K562 (cell line): ENCODE results near the gene SPATS2. TPM values are rescaled to one million over a fixed set of nuclear protein-coding genes. Genes with fewer than 3 reads are reported as not detected.
A peak's percentile ranks its signal among the peaks of the same experiment; 100 is the strongest.

ENCODE experiments used
- CEBPB ChIP-seq: fragments of 450-650 bp; IDR thresholded peaks from 2 replicates; pipeline ENCODE4 v1.6.1; 2016; ENCODE audit warnings: missing genetic modification characterization, missing compliant biosample characterization
- CHD4 ChIP-seq: fragments of 200-600 bp; sonication (generic); IDR thresholded peaks from 3 replicates; pipeline ENCODE4 v1.6.1; 2012; ENCODE audit warnings: low read depth, mild to moderate bottlenecking, mixed read lengths, low read length, inconsistent platforms; ENCODE audit not compliant: insufficient read depth, insufficient replicate concordance, poor library complexity, severe bottlenecking
- GTF2A2 ChIP-seq: IDR thresholded peaks from 2 replicates; pipeline ENCODE4 v1.6.1; 2016; ENCODE audit warnings: mild to moderate bottlenecking, missing genetic modification characterization, missing compliant biosample characterization
- HNRNPL ChIP-seq: fragments of 200-400 bp; formaldehyde crosslinking; IDR thresholded peaks from 2 replicates; pipeline ENCODE4 v1.6.1; 2017; ENCODE audit warnings: low read depth, mild to moderate bottlenecking, low read length
- HOMEZ ChIP-seq: fragments of 250-450 bp; sonication (Bioruptor Pico); IDR thresholded peaks from 2 replicates; pipeline ENCODE4 v1.4.0; 2020; ENCODE audit warnings: mild to moderate bottlenecking, moderate library complexity
- NBN ChIP-seq: fragments of 450-650 bp; IDR thresholded peaks from 2 replicates; pipeline ENCODE4 v1.6.1; 2016; ENCODE audit warnings: low read depth, mild to moderate bottlenecking
- NR2C1 ChIP-seq, 2 experiments: fragments of 450-650 bp; IDR thresholded peaks; 2 replicates each; pipeline ENCODE4 v1.6.1; 2017; ENCODE audit warnings: mild to moderate bottlenecking in 2 of 2, antibody characterized with exemption in 1 of 2, inconsistent platforms in 1 of 2, missing compliant biosample characterization in 1 of 2, missing genetic modification characterization in 1 of 2
- NR2C2 ChIP-seq, 2 experiments: fragments of 200-800 bp in 1 of 2; sonication (Bioruptor generic) in 1 of 2; sonication (generic) in 1 of 2; formaldehyde crosslinking in 1 of 2; IDR thresholded peaks; 2 replicates each; pipeline versions ENCODE4 v1.6.1 to v1.8.0; 2016 to 2022; ENCODE audit warnings: mild to moderate bottlenecking in 1 of 2, missing compliant biosample characterization in 1 of 2, missing genetic modification characterization in 1 of 2, missing genetic modification reagents in 1 of 2
- RCOR1 ChIP-seq, 2 experiments: IDR thresholded peaks; 2 replicates each; pipeline ENCODE4 v1.6.1; 2012; ENCODE audit warnings: low read depth in 2 of 2, low read length in 2 of 2, borderline replicate concordance in 1 of 2, improper control_type of control experiment in 1 of 2
- SAFB ChIP-seq: fragments of 200-400 bp; formaldehyde crosslinking; IDR thresholded peaks from 2 replicates; pipeline ENCODE4 v1.6.1; 2017; ENCODE audit warnings: low read depth, low read length, borderline replicate concordance
- SIRT6 ChIP-seq: IDR thresholded peaks from one replicate; pipeline ENCODE4 v1.6.1; 2012; ENCODE audit warnings: low read depth, mild to moderate bottlenecking, control low read depth, inconsistent platforms, low read length, moderate library complexity
- ZFPM2 ChIP-seq: fragments of 250-450 bp; sonication (Bioruptor Pico); IDR thresholded peaks from 2 replicates; pipeline ENCODE4 v1.5.1; 2022; ENCODE audit warnings: mild to moderate bottlenecking
- ZNF165 ChIP-seq: fragments of 250-450 bp; sonication (Bioruptor Pico); IDR thresholded peaks from 2 replicates; pipeline ENCODE4 v1.4.0; 2020; ENCODE audit warnings: borderline replicate concordance
- ZNF354B ChIP-seq: fragments of 250-450 bp; sonication (Bioruptor Pico); IDR thresholded peaks from 2 replicates; pipeline ENCODE4 v1.4.0; 2020
- ZNF583 ChIP-seq: fragments of 250-450 bp; sonication (Bioruptor Pico); IDR thresholded peaks from 2 replicates; pipeline ENCODE4 v1.4.0; 2020
- ZNF695 ChIP-seq: fragments of 450-650 bp; formaldehyde crosslinking; IDR thresholded peaks from 2 replicates; pipeline ENCODE4 v1.4.0; 2020; ENCODE audit warnings: mild to moderate bottlenecking, moderate library complexity
- ZNF740 ChIP-seq, 3 experiments: fragments of 200-800 bp in 1 of 3; sonication (Bioruptor generic) in 1 of 3; sonication (generic) in 1 of 3; formaldehyde crosslinking in 1 of 3; IDR thresholded peaks; 2 replicates each; pipeline versions ENCODE4 v1.6.1 to v1.8.0; 2016 to 2022; ENCODE audit warnings: mild to moderate bottlenecking in 2 of 3, missing compliant biosample characterization in 2 of 3, missing genetic modification characterization in 2 of 3, missing genetic modification reagents in 1 of 3
- polyA plus RNA-seq, 8 experiments: library from polyadenylated mRNA; depleted of rRNA in 4 of 8; stranded (reverse) in 5 of 8; unstranded in 3 of 8; fragments of >200 nt; fragmentation: Nextera tagmentation in 2 of 8; fragmentation: Illumina TruSeq in 1 of 8; extraction: Ambion mirVana in 2 of 8; extraction: Trizol in 1 of 8; gene quantifications; 2 replicates each; pipeline versions ENCODE4 v1.2.1 to v1.2.3, GENCODE V29; 2011 to 2014; ENCODE audit warnings: inconsistent platforms in 1 of 8, missing spikeins in 1 of 8
- total RNA-seq, 7 experiments: library from RNA; depleted of rRNA in 6 of 7; stranded (reverse); fragments of >200 nt in 6 of 7; fragmentation: Illumina TruSeq in 2 of 7; extraction: Trizol in 2 of 7; gene quantifications; 2 replicates each; pipeline versions ENCODE4 v1.2.1 to v1.2.3, GENCODE V29; 2011 to 2021; ENCODE audit warnings: low replicate concordance in 1 of 7
- TF ChIP-seq, protein P1 (sequence below): fragments of 450-650 bp; IDR thresholded peaks from 2 replicates; pipeline ENCODE4 v1.6.1; 2017; ENCODE audit warnings: antibody characterized with exemption
- TF ChIP-seq, protein P2 (sequence below): fragments of 250-450 bp; sonication (Bioruptor Pico); IDR thresholded peaks from 2 replicates; pipeline ENCODE4 v1.9.0; 2021; ENCODE audit warnings: mild to moderate bottlenecking
- TF ChIP-seq, protein P3 (sequence below): fragments of 450-650 bp; IDR thresholded peaks from 2 replicates; pipeline ENCODE4 v1.7.1; 2018; ENCODE audit warnings: mild to moderate bottlenecking, low read depth; ENCODE audit not compliant: partially characterized antibody

SPATS2 gene
- total and polyA plus RNA-seq, 9 of the 15 experiments (the other 6 are each of a cell fraction or from before 2014, with no cell fraction given): 5.4 to 48.2 (median 17.5) TPM

- TF ChIP-seq HNRNPL: no peak
- TF ChIP-seq NBN: peak; percentile 66; the same call in 1 of the 2 replicates
- TF ChIP-seq ZNF165 (CRISPR knock-in tag): no peak
- TF ChIP-seq, protein P1, sequence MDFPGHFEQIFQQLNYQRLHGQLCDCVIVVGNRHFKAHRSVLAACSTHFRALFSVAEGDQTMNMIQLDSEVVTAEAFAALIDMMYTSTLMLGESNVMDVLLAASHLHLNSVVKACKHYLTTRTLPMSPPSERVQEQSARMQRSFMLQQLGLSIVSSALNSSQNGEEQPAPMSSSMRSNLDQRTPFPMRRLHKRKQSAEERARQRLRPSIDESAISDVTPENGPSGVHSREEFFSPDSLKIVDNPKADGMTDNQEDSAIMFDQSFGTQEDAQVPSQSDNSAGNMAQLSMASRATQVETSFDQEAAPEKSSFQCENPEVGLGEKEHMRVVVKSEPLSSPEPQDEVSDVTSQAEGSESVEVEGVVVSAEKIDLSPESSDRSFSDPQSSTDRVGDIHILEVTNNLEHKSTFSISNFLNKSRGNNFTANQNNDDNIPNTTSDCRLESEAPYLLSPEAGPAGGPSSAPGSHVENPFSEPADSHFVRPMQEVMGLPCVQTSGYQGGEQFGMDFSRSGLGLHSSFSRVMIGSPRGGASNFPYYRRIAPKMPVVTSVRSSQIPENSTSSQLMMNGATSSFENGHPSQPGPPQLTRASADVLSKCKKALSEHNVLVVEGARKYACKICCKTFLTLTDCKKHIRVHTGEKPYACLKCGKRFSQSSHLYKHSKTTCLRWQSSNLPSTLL: no peak
- TF ChIP-seq HOMEZ: no peak
- TF ChIP-seq NR2C2 (CRISPR knock-in tag; IDR thresholded peaks at IDR 0.05): no peak
- TF ChIP-seq NR2C2 (tag; IDR thresholded peaks at IDR 0.05): no peak
- TF ChIP-seq, protein P2, sequence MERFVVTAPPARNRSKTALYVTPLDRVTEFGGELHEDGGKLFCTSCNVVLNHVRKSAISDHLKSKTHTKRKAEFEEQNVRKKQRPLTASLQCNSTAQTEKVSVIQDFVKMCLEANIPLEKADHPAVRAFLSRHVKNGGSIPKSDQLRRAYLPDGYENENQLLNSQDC: no peak
- TF ChIP-seq, protein P3, sequence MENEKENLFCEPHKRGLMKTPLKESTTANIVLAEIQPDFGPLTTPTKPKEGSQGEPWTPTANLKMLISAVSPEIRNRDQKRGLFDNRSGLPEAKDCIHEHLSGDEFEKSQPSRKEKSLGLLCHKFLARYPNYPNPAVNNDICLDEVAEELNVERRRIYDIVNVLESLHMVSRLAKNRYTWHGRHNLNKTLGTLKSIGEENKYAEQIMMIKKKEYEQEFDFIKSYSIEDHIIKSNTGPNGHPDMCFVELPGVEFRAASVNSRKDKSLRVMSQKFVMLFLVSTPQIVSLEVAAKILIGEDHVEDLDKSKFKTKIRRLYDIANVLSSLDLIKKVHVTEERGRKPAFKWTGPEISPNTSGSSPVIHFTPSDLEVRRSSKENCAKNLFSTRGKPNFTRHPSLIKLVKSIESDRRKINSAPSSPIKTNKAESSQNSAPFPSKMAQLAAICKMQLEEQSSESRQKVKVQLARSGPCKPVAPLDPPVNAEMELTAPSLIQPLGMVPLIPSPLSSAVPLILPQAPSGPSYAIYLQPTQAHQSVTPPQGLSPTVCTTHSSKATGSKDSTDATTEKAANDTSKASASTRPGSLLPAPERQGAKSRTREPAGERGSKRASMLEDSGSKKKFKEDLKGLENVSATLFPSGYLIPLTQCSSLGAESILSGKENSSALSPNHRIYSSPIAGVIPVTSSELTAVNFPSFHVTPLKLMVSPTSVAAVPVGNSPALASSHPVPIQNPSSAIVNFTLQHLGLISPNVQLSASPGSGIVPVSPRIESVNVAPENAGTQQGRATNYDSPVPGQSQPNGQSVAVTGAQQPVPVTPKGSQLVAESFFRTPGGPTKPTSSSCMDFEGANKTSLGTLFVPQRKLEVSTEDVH: no peak
- no peak for TF ChIP-seq ZNF583 (CRISPR knock-in tag)
- peak in 1 of 2 experiments; percentile 99; a peak in 3 of 4 replicates for TF ChIP-seq RCOR1 (IDR thresholded peaks at IDR 0.05; ENCODE audit: borderline replicate concordance in 1 of 2, low read depth in 2 of 2, low read length in 2 of 2)
- no peak for TF ChIP-seq ZFPM2 (CRISPR knock-in tag)
- no peak for TF ChIP-seq SAFB
- no peak for TF ChIP-seq GTF2A2
- TF ChIP-seq ZNF695: no peak
- no peak for TF ChIP-seq CHD4
- no peak for TF ChIP-seq SIRT6
- TF ChIP-seq ZNF354B (CRISPR knock-in tag): no peak
- no peak for TF ChIP-seq ZNF740 (CRISPR knock-in tag; IDR thresholded peaks at IDR 0.05)
- no peak for TF ChIP-seq ZNF740 (tag; IDR thresholded peaks at IDR 0.05)
- TF ChIP-seq CEBPB (tag): 0 out of 2 replicates have a peak, but pooled peaks have one; percentile 14
- TF ChIP-seq NR2C1 (IDR thresholded peaks at IDR 0.05): no peak
- TF ChIP-seq NR2C1 (tag; IDR thresholded peaks at IDR 0.05): no peak
These were observed 33.0 kb downstream of the SPATS2 start (continued) for GRCh38 chr12:49400304-49400703.
